Pons (tissue), 1 donor: ENCODE data around the gene DDX20.
A peak's percentile ranks its signal among the peaks of the same experiment; 100 is the strongest.
"Not testable (repeated sequence)": the region's sequence is repeated elsewhere in the genome, so short reads cannot be mapped to it uniquely, and the experiment has no call there.

Experiments
- DNase-seq: peaks from one replicate; pipeline ENCODE4 v3.0.0-alpha.2; 2016; ENCODE audit warnings: low spot score

Gene DDX20

DNA sequence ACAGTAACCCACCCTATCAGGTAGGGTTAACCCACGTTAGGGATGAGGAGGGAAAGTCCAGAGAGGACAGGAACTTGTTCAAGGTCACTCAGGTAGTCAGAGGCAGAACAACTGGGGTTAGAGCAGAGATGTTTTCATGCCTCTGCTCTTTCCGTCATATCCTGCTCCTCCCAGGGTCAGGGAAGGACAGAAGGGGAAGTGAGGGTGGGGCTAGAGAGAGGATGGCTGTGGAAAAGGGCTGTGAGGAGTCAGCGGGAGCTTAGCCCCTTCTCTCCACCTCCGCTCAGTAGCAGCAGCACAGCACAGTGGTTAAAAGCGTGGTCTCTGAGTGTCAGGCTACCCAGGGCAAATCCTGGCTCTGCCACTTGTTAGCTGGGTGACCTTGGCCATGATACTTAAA lies 36.5 kb downstream of the DDX20 start:
- no peak for DNase-seq

GRCh38 chr1:111793923-111794322 lies 38.2 kb downstream of the DDX20 start:
- no peak for DNase-seq

DNA sequence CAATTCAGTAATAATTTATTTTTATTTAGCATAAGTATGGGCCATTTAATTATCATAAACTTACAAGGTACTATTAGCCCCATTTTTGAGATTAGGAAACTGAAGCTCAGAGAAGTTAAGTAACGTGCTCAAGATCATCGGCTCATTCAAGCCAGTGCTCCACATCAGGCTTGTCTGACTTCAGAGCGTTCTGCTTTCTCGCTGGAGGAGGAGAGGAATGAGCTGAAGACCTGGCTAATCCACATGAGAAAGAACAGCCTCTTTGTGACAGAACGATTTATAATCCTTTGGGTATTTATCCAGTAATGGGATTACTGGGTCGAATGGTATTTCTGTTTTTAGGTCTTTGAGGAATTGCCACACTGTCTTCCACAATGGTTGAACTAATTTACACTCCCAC lies 39.7 kb downstream of the DDX20 start:
- DNase-seq, result no peak

- no peak for DNase-seq
Observed at GRCh38 chr1:111798580-111798979, 42.9 kb downstream of the DDX20 start.

DNA sequence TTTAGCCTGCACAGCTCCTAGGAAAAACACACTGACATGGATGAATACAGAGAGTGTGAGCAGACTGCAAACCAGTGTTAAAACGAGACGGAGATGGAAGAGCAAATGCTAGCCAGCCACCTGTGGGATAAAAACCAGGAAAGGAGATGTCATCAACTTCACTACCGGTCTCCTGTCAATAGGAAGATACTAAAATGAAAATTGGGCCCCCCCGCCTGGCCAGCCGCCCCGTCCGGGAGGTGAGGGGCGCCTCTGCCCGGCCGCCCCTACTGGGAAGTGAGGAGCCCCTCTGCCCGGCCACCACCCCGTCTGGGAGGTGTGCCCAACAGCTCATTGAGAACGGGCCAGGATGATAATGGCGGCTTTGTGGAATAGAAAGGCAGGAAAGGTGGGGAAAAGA lies 44.0 kb downstream of the DDX20 start:
- DNase-seq, result not testable (repeated sequence)

- peak; percentile 4 for DNase-seq
Observed at GRCh38 chr1:111801071-111801850, 45.6 kb downstream of the DDX20 start.

- DNase-seq, result no peak
Observed at GRCh38 chr1:111802110-111802509, 46.4 kb downstream of the DDX20 start.

DNA sequence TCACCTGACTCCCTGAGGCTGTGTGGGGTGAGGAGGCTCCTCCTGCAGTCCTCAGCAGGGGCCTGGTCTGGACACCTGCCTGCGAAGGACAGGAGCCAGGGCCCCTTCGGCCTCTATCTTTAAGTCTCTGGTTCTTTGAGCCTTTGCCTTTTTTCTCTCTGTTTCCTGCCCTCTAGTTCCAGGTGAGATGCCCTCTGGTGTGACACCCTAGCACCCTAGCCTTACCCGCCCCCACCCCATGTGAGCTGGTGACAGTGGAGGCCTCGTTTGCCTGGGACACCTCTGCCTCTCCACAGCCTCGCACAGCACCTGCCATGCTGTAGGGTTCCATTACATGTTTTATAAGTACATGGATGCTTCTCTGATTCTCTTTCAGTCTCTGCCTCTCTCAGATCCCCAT lies 47.3 kb downstream of the DDX20 start:
- DNase-seq, result no peak

DNA sequence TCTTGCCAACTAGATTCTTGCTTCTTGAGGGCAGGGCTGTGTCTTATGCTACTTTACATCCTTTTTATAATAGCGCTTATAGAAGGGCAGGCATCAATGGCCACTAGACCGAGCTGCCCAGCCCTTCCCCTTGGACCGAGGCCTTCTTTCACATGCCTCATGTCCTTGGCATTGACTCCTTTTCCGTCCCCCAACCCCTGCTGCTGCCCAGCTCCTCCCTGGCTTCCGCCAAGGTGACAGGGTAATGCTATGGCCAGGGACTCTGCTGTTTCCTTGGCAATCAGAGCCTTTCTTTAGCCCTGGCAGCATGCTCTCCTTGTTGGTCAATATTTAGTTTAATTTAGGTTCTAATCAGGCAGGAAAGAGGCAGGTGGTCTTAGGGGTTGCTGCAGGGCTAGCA lies 48.2 kb downstream of the DDX20 start:
- DNase-seq, result no peak

DNA sequence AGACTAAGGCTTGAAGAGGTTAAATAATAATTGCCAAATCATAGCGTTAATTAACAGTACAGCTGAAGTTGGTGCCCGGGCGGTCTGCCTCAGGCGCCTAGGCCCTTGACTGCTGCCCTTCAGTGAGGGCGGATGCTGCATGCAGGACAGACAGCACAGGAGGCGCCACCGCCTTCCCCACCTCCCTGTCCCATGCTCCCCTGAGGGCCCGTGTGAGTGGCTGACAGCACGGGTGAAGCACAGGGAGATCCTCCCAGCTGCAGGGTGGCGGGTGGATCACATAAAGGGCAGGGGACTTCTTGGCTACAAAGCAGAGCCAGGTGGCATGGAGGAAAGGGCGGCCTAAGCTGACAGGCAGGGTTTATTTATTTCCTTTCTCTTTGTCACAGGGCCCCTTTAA lies 49.1 kb downstream of the DDX20 start:
- DNase-seq, result no peak

DNA sequence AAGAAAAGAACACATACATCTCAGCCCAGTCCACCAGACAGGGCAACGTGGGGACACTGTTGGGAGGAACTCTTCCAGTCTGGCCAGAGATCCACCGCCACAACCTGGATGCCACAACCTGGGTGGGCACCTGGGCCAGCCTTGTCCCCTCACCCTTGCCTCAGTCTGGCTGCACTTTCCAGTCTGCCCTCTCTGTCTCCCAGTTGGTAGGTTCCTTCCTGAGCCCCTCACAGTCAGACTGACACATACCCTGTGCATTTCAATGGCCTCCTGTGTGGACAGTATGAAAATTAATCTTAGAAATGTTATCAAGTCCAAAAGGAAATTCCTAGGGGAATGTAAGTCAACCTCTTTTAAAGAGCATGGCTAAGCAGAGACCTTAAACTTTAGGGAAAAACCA lies 49.5 kb downstream of the DDX20 start:
- no peak for DNase-seq

GRCh38 chr1:111811891-111812290 lies 56.2 kb downstream of the DDX20 start:
- no peak for DNase-seq

DNA sequence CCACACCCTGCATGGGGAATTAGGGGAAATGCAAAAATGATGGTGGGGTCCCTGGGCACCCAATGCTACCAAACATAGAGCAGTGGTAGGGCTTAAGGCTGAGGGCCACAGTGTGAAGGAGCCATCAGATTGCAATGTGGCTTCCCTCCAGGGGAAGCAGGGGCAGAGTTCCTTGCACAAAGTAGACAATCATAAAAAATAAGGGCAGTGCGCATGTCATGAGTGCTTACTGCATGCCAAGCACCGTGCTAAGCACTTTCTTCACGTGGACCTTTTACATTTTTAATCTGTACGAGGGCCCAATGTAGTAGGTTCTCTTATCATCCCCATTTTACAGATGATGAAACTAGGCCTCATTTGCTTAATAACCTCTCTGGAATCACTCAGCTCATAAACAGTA lies 56.6 kb downstream of the DDX20 start:
- DNase-seq, result no peak

DNA sequence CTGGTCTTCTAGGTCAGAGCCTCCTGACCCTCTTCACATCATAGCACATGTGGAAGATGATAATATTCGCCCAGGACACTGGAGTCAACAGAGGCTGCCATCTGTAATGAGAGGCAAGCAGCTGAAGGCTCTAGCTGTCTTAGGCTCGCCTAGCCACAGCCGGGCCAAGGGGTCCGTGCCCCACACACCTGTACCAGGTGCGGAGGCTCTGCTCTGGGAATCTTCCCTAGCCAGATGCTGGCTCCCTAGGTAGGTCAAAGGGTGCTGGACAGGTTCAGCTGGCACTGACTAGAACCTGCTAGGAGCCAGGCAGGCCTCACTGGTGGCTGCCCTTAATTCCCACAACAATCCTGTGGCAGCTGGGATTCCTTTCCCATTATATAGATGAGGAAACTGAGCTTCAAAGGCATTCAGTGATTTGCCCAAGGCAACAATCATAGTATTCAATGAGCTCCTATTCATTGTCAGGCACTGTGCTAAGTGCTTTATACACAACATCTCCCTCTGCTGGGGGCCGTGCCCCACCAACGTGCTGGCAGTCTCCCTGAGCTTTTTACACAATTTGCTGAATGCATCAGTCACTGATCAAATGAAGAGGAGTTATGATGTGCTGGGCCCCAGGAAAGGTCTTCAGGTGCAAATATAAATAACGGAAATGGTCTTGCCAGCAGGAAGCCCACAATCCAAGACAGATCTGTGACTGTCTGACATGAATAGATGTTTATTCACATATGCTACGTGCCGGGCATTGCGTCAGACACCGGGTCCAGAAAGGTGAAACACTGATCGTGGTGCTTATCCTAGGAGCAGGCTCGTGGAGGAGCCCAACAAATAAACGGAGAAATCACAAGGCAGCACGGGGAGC lies 58.0 kb downstream of the DDX20 start:
- DNase-seq, result no peak

DNA sequence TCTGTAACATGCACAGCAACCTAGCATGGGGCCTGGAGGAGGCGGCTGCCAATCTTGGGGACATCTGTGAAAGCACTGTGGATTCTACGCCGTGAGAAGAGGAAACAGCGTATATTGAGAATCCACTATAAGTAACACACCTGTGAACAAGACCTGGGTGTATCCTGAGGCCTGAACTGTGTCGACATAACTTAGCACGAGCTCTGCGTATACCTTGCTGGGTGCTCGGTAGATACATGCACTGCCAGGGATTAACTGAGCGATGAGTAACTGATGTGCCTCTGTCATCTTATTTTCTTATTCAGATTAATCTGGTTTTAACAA lies 58.6 kb downstream of the DDX20 start:
- DNase-seq, result no peak

- no peak for DNase-seq
Observed at GRCh38 chr1:111814642-111815041, 58.9 kb downstream of the DDX20 start.
